DMS114 treated with DMSO at 0.1 percent for 48 hours (cell line): ENCODE data around the gene ZNF440.

Experiments
- DNase-seq: peaks from one replicate; lab custom pipeline; 2025; ENCODE audit not compliant: unreplicated experiment; lab: John Stamatoyannopoulos, UW

ZNF440 gene

DNA sequence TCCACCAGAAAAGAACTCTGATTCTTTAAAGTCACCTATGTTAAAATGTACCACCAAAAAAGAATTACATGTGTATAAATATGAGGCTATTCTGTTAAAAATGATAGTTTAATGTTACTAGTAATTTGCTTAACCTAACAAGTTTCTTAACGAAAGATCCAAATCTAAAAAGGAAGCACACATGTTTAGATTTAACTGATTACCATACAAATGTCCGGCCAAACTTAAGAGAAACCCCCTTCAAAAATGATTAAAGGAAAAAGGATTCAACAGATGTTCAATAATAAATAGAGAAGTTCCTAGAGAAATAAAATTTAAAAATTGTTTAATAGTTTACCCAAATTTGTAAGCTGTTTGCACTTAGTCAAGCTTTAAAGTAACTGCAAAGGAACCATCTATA lies 68.5 kb downstream of the ZNF440 start:
- DNase-seq: no peak
